NCI-H748 treated with DMSO at 0.1 percent for 48 hours (cell line): ENCODE measurements around the gene PUS3.
"Not testable (repeated sequence)": the region's sequence is repeated elsewhere in the genome, so short reads cannot be mapped to it uniquely, and the experiment has no call there.

Experiments
- DNase-seq: peaks from one replicate; lab custom pipeline; 2025; lab: John Stamatoyannopoulos, UW

The PUS3 gene

GRCh38 chr11:125871391-125872137 is 31.4 kb downstream of the PUS3 start:
- no peak for DNase-seq

DNA sequence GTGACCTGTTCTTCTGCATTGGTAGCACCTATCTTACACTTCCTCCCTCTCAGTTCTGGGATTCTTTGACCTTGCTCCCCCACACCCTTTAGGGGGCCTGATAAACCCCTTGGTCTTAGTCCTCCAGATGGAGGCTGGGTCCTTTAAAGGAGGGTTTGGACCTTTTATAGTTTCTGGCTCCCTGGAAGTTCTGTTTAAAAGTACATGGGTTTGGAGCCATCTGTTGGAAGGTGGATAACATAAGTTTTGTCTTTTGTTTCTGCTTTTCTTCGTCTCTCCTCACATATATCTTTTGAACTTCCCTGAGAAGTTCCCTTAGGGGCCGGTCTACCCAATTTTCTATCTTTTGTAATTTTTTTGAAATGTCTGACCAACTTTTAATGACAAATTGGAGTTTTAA is 33.5 kb downstream of the PUS3 start:
- no peak for DNase-seq

- not testable (repeated sequence) for DNase-seq
Observed at GRCh38 chr11:125865354-125865753, 37.7 kb downstream of the PUS3 start.

- not testable (repeated sequence) for DNase-seq
Observed at GRCh38 chr11:125862786-125863185, 40.2 kb downstream of the PUS3 start.

GRCh38 chr11:125857670-125858069 is 45.3 kb downstream of the PUS3 start:
- not testable (repeated sequence) for DNase-seq

DNA sequence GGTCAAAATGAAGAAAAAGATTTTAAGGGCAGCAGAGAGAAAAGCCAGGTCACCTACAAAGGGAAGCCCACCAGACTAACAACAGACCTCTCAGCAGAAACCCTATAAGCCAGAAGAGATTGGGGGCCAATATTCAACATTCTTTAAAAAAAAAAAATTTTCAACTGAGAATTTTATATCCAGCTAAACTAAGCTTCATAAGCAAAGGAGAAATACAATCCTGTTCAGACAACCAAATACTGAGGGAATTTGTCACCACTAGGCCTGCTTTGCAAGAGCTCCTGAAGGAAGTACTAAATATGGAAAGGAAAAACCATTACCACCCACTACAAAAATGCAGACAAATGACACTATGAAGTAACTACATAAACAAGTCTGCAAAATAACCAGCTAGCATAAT is 56.8 kb downstream of the PUS3 start:
- DNase-seq = no peak
